Skeletal muscle satellite cell (primary cell): ENCODE data around the gene KLK15.

Experiments
- H3K27me3 ChIP-seq: 2 replicates; pipeline ENCODE4 v1.7.0; 2013; ENCODE audit warnings: low read length; ENCODE audit not compliant: control insufficient read depth, insufficient read depth
- H3K36me3 ChIP-seq: 2 replicates; pipeline ENCODE4 v1.7.0; 2013; ENCODE audit warnings: mild to moderate bottlenecking, control low read depth, low read length; ENCODE audit not compliant: insufficient read depth
- H3K4me1 ChIP-seq: 2 replicates; pipeline ENCODE4 v1.7.0; 2013; ENCODE audit warnings: low read length; ENCODE audit not compliant: control insufficient read depth, insufficient read depth
- H3K4me2 ChIP-seq: 2 replicates; pipeline ENCODE4 v1.7.0; 2013; ENCODE audit warnings: mild to moderate bottlenecking, low read length
- H3K4me3 ChIP-seq: 2 replicates; pipeline ENCODE4 v1.7.0; 2013; ENCODE audit warnings: low read length
- H3K9ac ChIP-seq: 2 replicates; pipeline ENCODE4 v1.7.0; 2013; ENCODE audit warnings: mild to moderate bottlenecking, low read depth, low read length, moderate library complexity
- H3K9me3 ChIP-seq: replicated peaks from 2 replicates; pipeline ENCODE4 v1.7.0; 2013; ENCODE audit warnings: mild to moderate bottlenecking, control low read depth, low read length

The KLK15 gene

GRCh38 chr19:50830266-50831025 lies 2.9 kb downstream of the KLK15 start:
- Histone ChIP-seq H3K9me3 (no peaks in the 10 kb centered on the region), H3K4me1 (no peaks in the 10 kb centered on the region), H3K36me3 (no peaks in the 10 kb centered on the region), H3K4me3 (no peak overlapping the region), H3K9ac (no peak overlapping the region), H3K27me3 (no peaks in the 10 kb centered on the region), H3K4me2 (no peak overlapping the region)

GRCh38 chr19:50829801-50830200 lies 3.6 kb downstream of the KLK15 start:
- no peaks in the 10 kb centered on the region for H3K4me1 ChIP-seq
- no peaks in the 10 kb centered on the region for H3K9me3 ChIP-seq
- H3K4me2 ChIP-seq: no peak overlapping the region
- no peak overlapping the region for H3K9ac ChIP-seq
- H3K27me3 ChIP-seq: no peaks in the 10 kb centered on the region
- H3K36me3 ChIP-seq: no peaks in the 10 kb centered on the region
- no peak overlapping the region for H3K4me3 ChIP-seq

GRCh38 chr19:50827476-50827875 lies 5.9 kb downstream of the KLK15 start:
- Histone ChIP-seq H3K9me3 (no peaks in the 10 kb centered on the region), H3K36me3 (no peaks in the 10 kb centered on the region), H3K27me3 (peaks cover under 1% of the 10 kb centered on the region), H3K9ac (no peak overlapping the region), H3K4me1 (no peaks in the 10 kb centered on the region), H3K4me2 (no peak overlapping the region), H3K4me3 (no peak overlapping the region)

- Histone ChIP-seq H3K4me3 (no peak overlapping the region), H3K36me3 (no peaks in the 10 kb centered on the region), H3K9ac (no peak overlapping the region), H3K27me3 (peaks cover 9% of the 10 kb centered on the region), H3K4me2 (no peak overlapping the region), H3K9me3 (no peaks in the 10 kb centered on the region), H3K4me1 (no peaks in the 10 kb centered on the region)
Measured at GRCh38 chr19:50826492-50827240, 6.7 kb downstream of the KLK15 start.

- H3K9ac ChIP-seq: no peak within 1 kb of the TSS
Measured at GRCh38 chr19:50823389-50824042, 9.9 kb downstream of the KLK15 start, which contains the start of gene KLK1. Gene KLK1 (minus strand): TSS chr19:50823787. CDS start chr19:50823748, 39 bp downstream.

GRCh38 chr19:50822661-50823208 lies 10.6 kb downstream of the KLK15 start:
- Histone ChIP-seq H3K9me3 (no peaks in the 10 kb centered on the region), H3K36me3 (no peaks in the 10 kb centered on the region), H3K4me1 (no peaks in the 10 kb centered on the region), H3K4me3 (no peak overlapping the region), H3K9ac (no peak overlapping the region), H3K4me2 (no peak overlapping the region), H3K27me3 (peaks cover 38% of the 10 kb centered on the region)

More at GRCh38 chr19:50823389-50824042, 9.9 kb downstream of the KLK15 start, which contains the start of gene KLK1:
- no peak within 1 kb of the TSS for H3K4me3 ChIP-seq
- H3K4me1 ChIP-seq: no peaks in the 10 kb centered on the region
- H3K9me3 ChIP-seq: no peaks in the 10 kb centered on the region
- H3K27me3 ChIP-seq: peaks cover 33% of the 10 kb centered on the region
- H3K36me3 ChIP-seq: no peaks in the 10 kb centered on the region
- no peak within 1 kb of the TSS for H3K4me2 ChIP-seq

GRCh38 chr19:50821622-50822021 lies 11.8 kb downstream of the KLK15 start:
- Histone ChIP-seq H3K27me3 (peaks cover 38% of the 10 kb centered on the region), H3K36me3 (no peaks in the 10 kb centered on the region), H3K4me2 (no peak overlapping the region), H3K9ac (no peak overlapping the region), H3K4me3 (no peak overlapping the region), H3K9me3 (no peaks in the 10 kb centered on the region), H3K4me1 (no peaks in the 10 kb centered on the region)

- no peaks in the 10 kb centered on the region for H3K9me3 ChIP-seq
- H3K9ac ChIP-seq: no peak overlapping the region
- H3K36me3 ChIP-seq: no peaks in the 10 kb centered on the region
- H3K4me3 ChIP-seq: no peak overlapping the region
- peaks cover 38% of the 10 kb centered on the region for H3K27me3 ChIP-seq
- H3K4me1 ChIP-seq: no peaks in the 10 kb centered on the region
- no peak overlapping the region for H3K4me2 ChIP-seq
Measured at GRCh38 chr19:50821248-50821612, 12.1 kb downstream of the KLK15 start.

- H3K4me1 ChIP-seq: no peaks in the 10 kb centered on the region
- H3K9ac ChIP-seq: no peak overlapping the region
- H3K9me3 ChIP-seq: no peaks in the 10 kb centered on the region
- no peak overlapping the region for H3K4me3 ChIP-seq
- no peaks in the 10 kb centered on the region for H3K36me3 ChIP-seq
- no peak overlapping the region for H3K4me2 ChIP-seq
- peaks cover 38% of the 10 kb centered on the region for H3K27me3 ChIP-seq
Measured at GRCh38 chr19:50820549-50821247, 12.7 kb downstream of the KLK15 start.

- Histone ChIP-seq H3K36me3 (no peaks in the 10 kb centered on the region), H3K27me3 (peaks cover 40% of the 10 kb centered on the region), H3K4me3 (no peak overlapping the region), H3K4me1 (no peaks in the 10 kb centered on the region), H3K9me3 (no peaks in the 10 kb centered on the region), H3K4me2 (no peak overlapping the region), H3K9ac (no peak overlapping the region)
Measured at GRCh38 chr19:50820086-50820485, 13.3 kb downstream of the KLK15 start.

GRCh38 chr19:50819636-50820035 lies 13.7 kb downstream of the KLK15 start:
- H3K4me3 ChIP-seq: no peak overlapping the region
- H3K27me3 ChIP-seq: peaks cover 45% of the 10 kb centered on the region
- H3K9ac ChIP-seq: no peak overlapping the region
- H3K9me3 ChIP-seq: no peaks in the 10 kb centered on the region
- no peaks in the 10 kb centered on the region for H3K4me1 ChIP-seq
- H3K36me3 ChIP-seq: no peaks in the 10 kb centered on the region
- H3K4me2 ChIP-seq: no peak overlapping the region
